GM23248 (cell line): Measurements from ENCODE around the gene CA4.

Experiments used
- EZH2 ChIP-seq: fragments of 200-600 bp; sonication (generic); IDR thresholded peaks from 2 replicates; pipeline ENCODE4 v1.6.1; 2018; ENCODE audit warnings: antibody characterized with exemption, mild to moderate bottlenecking; ENCODE audit not compliant: insufficient read depth, poor library complexity, severe bottlenecking
- EZH2phosphoT487 ChIP-seq: fragments of 200-600 bp; sonication (generic); IDR thresholded peaks from 2 replicates; pipeline ENCODE4 v1.6.1; 2018; ENCODE audit warnings: antibody characterized with exemption, moderate library complexity, mild to moderate bottlenecking, low read depth; ENCODE audit not compliant: insufficient read depth

DNA sequence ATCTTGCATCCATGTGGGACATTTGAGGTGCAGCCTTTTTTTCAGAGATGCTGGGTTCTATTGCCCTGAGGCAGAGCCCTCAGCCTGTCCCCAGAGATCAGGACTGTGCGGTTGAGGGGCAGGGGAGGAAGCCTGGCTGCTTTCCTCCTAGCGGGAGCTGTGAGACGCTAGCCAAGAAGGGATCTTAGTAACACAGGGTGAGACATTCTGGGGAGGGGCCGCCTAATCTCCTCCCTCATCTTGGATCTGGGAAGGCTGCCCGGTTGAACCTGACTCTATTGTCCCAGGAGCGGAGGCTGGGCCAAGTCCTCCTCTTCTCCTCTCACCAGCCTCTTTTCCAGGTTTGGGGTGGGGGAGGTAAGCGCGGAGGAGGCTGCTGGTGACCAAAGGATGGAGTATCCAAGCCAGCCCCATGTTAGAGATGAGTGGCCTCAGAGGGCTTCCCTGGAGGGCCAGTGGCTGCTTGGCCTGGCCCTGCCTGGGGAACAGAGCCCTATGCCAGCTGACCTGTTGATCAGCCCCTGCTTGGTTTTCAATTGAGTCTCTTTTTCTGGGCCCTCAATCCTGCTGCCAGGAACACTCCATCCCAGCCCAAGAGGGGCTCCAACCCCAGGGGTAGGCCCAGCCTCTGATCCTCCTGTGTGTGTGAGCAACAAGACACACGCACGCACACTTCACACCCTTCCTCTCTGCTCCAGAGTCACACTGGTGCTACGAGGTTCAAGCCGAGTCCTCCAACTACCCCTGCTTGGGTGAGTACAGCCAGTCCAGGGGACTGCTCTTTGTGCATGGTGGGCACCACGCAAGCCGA is 5.0 kb downstream of the CA4 start:
- TF ChIP-seq EZH2 (no peak), EZH2phosphoT487 (no peak)
